ENCODE measurements around the gene SLC25A23.

SLC25A23 gene

DNA sequence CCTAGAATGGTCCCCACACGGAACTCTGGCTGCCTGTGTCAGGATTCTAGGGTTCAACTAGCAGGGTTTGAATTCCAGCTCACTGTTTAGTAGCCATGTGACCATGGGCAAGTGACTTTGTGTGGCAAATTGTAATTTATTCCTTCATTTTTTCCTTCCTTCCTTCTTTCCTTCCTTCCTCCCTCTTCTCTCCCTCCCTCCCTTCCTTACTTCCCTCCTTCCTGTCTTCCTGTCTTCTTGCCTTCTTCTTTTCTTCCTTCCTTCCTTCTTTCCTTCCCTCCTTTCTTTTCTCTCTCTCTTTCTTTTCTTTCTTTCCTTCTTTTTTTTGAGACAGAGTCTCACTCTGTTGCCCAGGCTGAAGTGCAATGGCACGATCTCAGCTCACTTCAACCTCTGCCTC lies 30.5 kb upstream of the SLC25A23 start:
- TF ChIP-seq, protein P1, sequence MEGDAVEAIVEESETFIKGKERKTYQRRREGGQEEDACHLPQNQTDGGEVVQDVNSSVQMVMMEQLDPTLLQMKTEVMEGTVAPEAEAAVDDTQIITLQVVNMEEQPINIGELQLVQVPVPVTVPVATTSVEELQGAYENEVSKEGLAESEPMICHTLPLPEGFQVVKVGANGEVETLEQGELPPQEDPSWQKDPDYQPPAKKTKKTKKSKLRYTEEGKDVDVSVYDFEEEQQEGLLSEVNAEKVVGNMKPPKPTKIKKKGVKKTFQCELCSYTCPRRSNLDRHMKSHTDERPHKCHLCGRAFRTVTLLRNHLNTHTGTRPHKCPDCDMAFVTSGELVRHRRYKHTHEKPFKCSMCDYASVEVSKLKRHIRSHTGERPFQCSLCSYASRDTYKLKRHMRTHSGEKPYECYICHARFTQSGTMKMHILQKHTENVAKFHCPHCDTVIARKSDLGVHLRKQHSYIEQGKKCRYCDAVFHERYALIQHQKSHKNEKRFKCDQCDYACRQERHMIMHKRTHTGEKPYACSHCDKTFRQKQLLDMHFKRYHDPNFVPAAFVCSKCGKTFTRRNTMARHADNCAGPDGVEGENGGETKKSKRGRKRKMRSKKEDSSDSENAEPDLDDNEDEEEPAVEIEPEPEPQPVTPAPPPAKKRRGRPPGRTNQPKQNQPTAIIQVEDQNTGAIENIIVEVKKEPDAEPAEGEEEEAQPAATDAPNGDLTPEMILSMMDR (IDR thresholded peaks at IDR 0.05; ENCODE audit: low read depth, low read length), result no peak
- no peak for TF ChIP-seq MYC (IDR thresholded peaks at IDR 0.05; ENCODE audit: low read depth, low read length)
- no peak for TF ChIP-seq POLR2A (IDR thresholded peaks at IDR 0.05; ENCODE audit: extremely low read depth, insufficient read length)
- TF ChIP-seq, protein P2, sequence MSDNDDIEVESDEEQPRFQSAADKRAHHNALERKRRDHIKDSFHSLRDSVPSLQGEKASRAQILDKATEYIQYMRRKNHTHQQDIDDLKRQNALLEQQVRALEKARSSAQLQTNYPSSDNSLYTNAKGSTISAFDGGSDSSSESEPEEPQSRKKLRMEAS (IDR thresholded peaks at IDR 0.05; ENCODE audit: low read depth, low read length), result no peak
- no peak overlapping the region for H3K4me3 ChIP-seq (ENCODE audit: low read depth, low read length)
- no peak for DNase-seq (ENCODE audit: low read depth)

DNA sequence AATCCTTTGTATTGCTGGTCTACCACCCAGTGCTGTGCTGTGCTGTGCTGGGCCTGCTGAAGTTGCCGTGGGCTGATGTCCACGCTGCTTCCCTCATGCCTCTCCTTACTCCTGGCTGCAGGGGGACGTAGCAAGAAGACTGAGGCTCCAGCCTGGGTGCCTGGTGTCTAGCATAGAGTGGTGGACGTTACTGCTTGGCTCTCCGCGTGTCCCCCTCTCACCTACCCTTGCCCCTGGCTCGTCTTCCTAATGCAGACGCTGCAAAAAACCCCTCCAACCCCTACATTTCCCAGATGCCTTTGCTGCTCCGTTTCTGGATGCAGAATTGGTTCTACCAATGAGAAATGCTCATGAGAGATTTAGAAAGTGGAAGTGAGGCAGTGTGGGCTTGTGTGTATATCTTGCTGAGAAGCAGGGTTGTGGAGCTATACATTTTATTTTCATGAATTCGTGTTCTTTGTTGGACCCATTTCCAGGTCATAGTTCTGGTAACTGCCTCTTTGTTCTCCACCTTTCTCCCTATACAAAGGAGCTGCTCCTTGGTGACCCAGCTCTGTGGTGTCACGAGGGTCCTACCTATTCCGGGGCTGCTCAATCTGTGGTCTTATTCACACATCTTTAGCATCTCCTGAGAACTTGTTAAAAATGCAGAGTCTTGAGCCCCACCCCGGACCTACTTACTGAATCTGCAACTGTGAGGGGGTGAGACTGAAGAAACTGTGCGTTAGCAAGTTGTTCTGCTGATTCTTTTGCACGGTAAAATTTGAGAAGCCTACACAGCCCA lies 29.9 kb upstream of the SLC25A23 start:
- no peak overlapping the region for H3K4me3 ChIP-seq (ENCODE audit: low read depth, low read length)
- TF ChIP-seq, protein P1 (IDR thresholded peaks at IDR 0.05; ENCODE audit: low read depth, low read length), result no peak
- TF ChIP-seq, protein P2 (IDR thresholded peaks at IDR 0.05; ENCODE audit: low read depth, low read length), result no peak
- TF ChIP-seq POLR2A (IDR thresholded peaks at IDR 0.05; ENCODE audit: extremely low read depth, insufficient read length), result no peak
- no peak for TF ChIP-seq MYC (IDR thresholded peaks at IDR 0.05; ENCODE audit: low read depth, low read length)
- DNase-seq (ENCODE audit: low read depth), result no peak

DNA sequence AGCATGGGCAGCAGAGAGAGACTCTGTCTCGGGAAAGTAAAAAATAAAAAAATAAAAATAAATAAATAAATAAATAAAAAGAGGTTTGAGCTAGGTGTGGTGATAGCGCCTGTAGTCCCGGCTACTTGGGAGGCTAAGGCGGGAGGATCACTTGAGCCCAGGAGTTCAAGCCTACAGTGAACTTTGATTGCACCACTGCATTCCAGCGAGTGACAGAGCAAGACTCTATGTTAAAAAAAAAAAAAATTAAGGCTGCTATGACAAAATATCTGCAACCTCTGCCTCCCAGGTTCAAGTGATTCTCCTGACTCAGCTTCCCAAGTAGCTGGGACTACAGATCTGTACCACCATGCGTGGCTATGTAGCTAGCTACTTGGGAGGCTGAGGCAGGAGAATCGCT lies 25.2 kb upstream of the SLC25A23 start:
- TF ChIP-seq MYC (IDR thresholded peaks at IDR 0.05; ENCODE audit: low read depth, low read length), result no peak
- no peak overlapping the region for H3K4me3 ChIP-seq (ENCODE audit: low read depth, low read length)
- no peak for DNase-seq (ENCODE audit: low read depth)

DNA sequence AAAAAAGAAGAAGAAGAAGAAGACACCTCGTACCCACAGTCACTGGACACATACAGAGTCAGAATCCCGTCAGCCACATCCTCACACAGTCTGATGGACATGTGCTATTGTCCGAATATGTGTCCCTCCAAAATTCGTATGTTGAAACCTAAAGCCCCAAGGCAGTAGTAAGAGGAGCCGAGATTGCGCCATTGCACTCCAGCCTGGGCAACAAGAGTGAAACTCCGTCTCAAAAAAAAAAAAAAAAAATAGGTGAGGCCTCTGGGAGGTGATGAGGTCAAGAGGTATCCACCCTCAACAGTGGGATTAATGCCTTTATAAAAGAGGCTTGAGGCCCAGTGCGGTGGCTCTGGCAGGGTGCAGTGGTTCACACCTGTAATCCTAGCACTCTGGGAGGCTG lies 24.6 kb upstream of the SLC25A23 start:
- no peak for TF ChIP-seq POLR2A (IDR thresholded peaks at IDR 0.05; ENCODE audit: extremely low read depth, insufficient read length)
- no peak overlapping the region for H3K4me3 ChIP-seq (ENCODE audit: low read depth, low read length)
- DNase-seq (ENCODE audit: low read depth), result no peak

DNA sequence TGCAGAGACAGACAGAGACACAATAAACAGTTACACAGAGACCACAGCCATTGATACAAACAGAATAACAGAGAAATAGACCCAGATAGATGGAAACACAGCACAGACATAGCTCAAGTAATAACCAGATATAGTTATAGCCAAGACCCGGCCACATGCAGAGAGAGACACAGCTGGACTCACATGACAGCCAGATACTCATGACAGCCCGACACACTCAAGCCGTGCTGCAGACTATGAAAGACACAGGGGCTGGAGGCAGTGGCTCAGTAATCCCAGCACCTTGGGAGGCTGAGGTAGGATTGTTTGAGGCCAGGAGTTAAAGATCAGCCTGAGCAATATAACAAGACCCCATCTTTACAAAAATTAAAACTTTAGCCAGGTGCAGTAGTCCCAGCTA lies 23.6 kb upstream of the SLC25A23 start:
- DNase-seq (ENCODE audit: low read depth), result no peak
- TF ChIP-seq, protein P1 (IDR thresholded peaks at IDR 0.05; ENCODE audit: low read depth, low read length), result no peak
- TF ChIP-seq MYC (IDR thresholded peaks at IDR 0.05; ENCODE audit: low read depth, low read length) (no peak), POLR2A (IDR thresholded peaks at IDR 0.05; ENCODE audit: extremely low read depth, insufficient read length) (no peak)
- TF ChIP-seq, protein P2 (IDR thresholded peaks at IDR 0.05; ENCODE audit: low read depth, low read length), result no peak
- H3K4me3 ChIP-seq (ENCODE audit: low read depth, low read length), result no peak overlapping the region

DNA sequence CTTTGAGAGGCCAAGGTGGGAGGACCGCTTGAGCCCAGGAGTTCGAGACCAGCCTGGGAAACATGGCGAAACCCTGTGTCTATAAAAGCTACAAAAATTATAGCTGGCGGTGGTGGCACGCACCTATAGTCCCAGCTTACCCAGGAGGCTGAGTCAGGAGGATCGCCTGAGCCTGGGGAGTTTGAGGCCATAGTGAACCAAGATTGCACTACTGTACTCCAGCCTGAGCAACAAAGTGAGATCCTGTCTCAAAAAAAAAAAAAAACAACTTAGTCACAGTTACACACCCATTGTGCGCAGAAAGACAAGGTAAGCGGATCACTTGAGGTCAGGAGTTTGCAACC lies 22.7 kb upstream of the SLC25A23 start:
- no peak for DNase-seq (ENCODE audit: low read depth)
- H3K4me3 ChIP-seq (ENCODE audit: low read depth, low read length), result no peak overlapping the region
- TF ChIP-seq, protein P1 (IDR thresholded peaks at IDR 0.05; ENCODE audit: low read depth, low read length), result no peak
- TF ChIP-seq, protein P2 (IDR thresholded peaks at IDR 0.05; ENCODE audit: low read depth, low read length), result no peak
- TF ChIP-seq MYC (IDR thresholded peaks at IDR 0.05; ENCODE audit: low read depth, low read length), result no peak
- TF ChIP-seq POLR2A (IDR thresholded peaks at IDR 0.05; ENCODE audit: extremely low read depth, insufficient read length), result no peak
